GM12892 (cell line): Measurements from ENCODE around the gene BANK1.

Experiments used
- POLR2A ChIP-seq: IDR thresholded peaks from 2 replicates; pipeline ENCODE4 v1.6.1; 2011; ENCODE audit warnings: low read depth, low read length, control low read depth
- POLR2AphosphoS5 ChIP-seq: IDR thresholded peaks from 2 replicates; pipeline ENCODE4 v1.6.1; 2011; ENCODE audit warnings: low read depth, low read length, control low read depth

GRCh38 chr4:101846550-101846949 is 56.0 kb downstream of the BANK1 start:
- TF ChIP-seq POLR2A = no peak
- no peak for TF ChIP-seq POLR2AphosphoS5
